ENCODE data around the gene MAP1B. TPM values are rescaled to one million over a fixed set of nuclear protein-coding genes. Genes with fewer than 3 reads are reported as not detected.

MAP1B gene
- total RNA-seq, 1 experiment from 2014 or later: 34.6 TPM

DNA sequence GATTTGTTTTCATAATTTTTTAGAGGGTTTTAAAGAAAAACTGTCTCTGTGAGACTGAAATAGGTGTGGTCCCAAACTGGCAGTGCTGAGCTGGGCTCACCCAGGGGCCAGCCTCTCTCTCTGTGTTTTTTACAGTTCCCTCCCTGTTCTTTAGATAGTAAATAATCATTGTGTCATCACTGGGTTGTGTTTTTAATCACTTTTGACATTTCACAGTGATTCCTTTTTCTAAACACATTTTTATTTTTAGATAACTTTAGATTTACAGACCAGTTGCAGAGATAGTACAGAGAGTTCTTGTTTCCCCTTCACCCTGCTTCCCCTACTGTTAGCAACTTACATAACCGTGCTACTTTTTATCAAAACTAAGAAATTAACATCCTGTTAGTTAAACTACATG is 44.4 kb downstream of the MAP1B start:
- TF ChIP-seq, protein P1, sequence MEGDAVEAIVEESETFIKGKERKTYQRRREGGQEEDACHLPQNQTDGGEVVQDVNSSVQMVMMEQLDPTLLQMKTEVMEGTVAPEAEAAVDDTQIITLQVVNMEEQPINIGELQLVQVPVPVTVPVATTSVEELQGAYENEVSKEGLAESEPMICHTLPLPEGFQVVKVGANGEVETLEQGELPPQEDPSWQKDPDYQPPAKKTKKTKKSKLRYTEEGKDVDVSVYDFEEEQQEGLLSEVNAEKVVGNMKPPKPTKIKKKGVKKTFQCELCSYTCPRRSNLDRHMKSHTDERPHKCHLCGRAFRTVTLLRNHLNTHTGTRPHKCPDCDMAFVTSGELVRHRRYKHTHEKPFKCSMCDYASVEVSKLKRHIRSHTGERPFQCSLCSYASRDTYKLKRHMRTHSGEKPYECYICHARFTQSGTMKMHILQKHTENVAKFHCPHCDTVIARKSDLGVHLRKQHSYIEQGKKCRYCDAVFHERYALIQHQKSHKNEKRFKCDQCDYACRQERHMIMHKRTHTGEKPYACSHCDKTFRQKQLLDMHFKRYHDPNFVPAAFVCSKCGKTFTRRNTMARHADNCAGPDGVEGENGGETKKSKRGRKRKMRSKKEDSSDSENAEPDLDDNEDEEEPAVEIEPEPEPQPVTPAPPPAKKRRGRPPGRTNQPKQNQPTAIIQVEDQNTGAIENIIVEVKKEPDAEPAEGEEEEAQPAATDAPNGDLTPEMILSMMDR (IDR thresholded peaks at IDR 0.05; ENCODE audit: unreplicated experiment): no peak
- Mint-ChIP-seq H3K4me1 (ENCODE audit: low read depth, unreplicated experiment) (no peaks in the 10 kb centered on the region), H3K27ac (ENCODE audit: unreplicated experiment) (no peak overlapping the region), H3K9me3 (ENCODE audit: low read depth, unreplicated experiment) (no peaks in the 10 kb centered on the region), H3K27me3 (ENCODE audit: unreplicated experiment) (no peaks in the 10 kb centered on the region), H3K36me3 (ENCODE audit: insufficient read depth, unreplicated experiment) (peaks cover 5% of the 10 kb centered on the region), H3K4me3 (ENCODE audit: low read depth, unreplicated experiment) (no peak overlapping the region)
- intact Hi-C loops (cut with micrococcal nuclease; ENCODE audit: unreplicated experiment): no loop called here
- CTCF ChIA-PET: no interaction called here
- no peak for DNase-seq
- BruUV-seq (replicated peaks): no TSS peak

- H3K27ac Mint-ChIP-seq (ENCODE audit: unreplicated experiment): no peak overlapping the region
- intact Hi-C loops (cut with micrococcal nuclease; ENCODE audit: unreplicated experiment): no loop called here
- no peaks in the 10 kb centered on the region for H3K9me3 Mint-ChIP-seq (ENCODE audit: low read depth, unreplicated experiment)
- CTCF ChIA-PET: no interaction called here
- peaks cover 5% of the 10 kb centered on the region for H3K36me3 Mint-ChIP-seq (ENCODE audit: insufficient read depth, unreplicated experiment)
- no peaks in the 10 kb centered on the region for H3K4me1 Mint-ChIP-seq (ENCODE audit: low read depth, unreplicated experiment)
- H3K4me3 Mint-ChIP-seq (ENCODE audit: low read depth, unreplicated experiment): no peak overlapping the region
- BruUV-seq (replicated peaks): no TSS peak
- TF ChIP-seq, protein P1 (IDR thresholded peaks at IDR 0.05; ENCODE audit: unreplicated experiment): no peak
- DNase-seq: no peak
- H3K27me3 Mint-ChIP-seq (ENCODE audit: unreplicated experiment): no peaks in the 10 kb centered on the region
These were observed 45.3 kb downstream of the MAP1B start for GRCh38 chr5:72152545-72152944.

- Mint-ChIP-seq H3K4me1 (ENCODE audit: low read depth, unreplicated experiment) (no peaks in the 10 kb centered on the region), H3K36me3 (ENCODE audit: insufficient read depth, unreplicated experiment) (peaks cover 5% of the 10 kb centered on the region)
- BruUV-seq (replicated peaks): no TSS peak
These were observed 46.3 kb downstream of the MAP1B start for GRCh38 chr5:72153551-72153950.

GRCh38 chr5:72154076-72154756 is 46.9 kb downstream of the MAP1B start:
- TF ChIP-seq, protein P1 (IDR thresholded peaks at IDR 0.05; ENCODE audit: unreplicated experiment): no peak
- Mint-ChIP-seq H3K9me3 (ENCODE audit: low read depth, unreplicated experiment) (no peaks in the 10 kb centered on the region), H3K27me3 (ENCODE audit: unreplicated experiment) (no peaks in the 10 kb centered on the region), H3K36me3 (ENCODE audit: insufficient read depth, unreplicated experiment) (peaks cover 5% of the 10 kb centered on the region), H3K4me3 (ENCODE audit: low read depth, unreplicated experiment) (no peak overlapping the region), H3K4me1 (ENCODE audit: low read depth, unreplicated experiment) (no peaks in the 10 kb centered on the region), H3K27ac (ENCODE audit: unreplicated experiment) (no peak overlapping the region)
- no TSS peak for BruUV-seq (replicated peaks)
- DNase-seq: no peak
- intact Hi-C loops (cut with micrococcal nuclease; ENCODE audit: unreplicated experiment): no loop called here
- CTCF ChIA-PET: no interaction called here

More at GRCh38 chr5:72153551-72153950, 46.3 kb downstream of the MAP1B start:
- no peak for DNase-seq
- TF ChIP-seq, protein P1 (IDR thresholded peaks at IDR 0.05; ENCODE audit: unreplicated experiment): no peak
- intact Hi-C loops (cut with micrococcal nuclease; ENCODE audit: unreplicated experiment): no loop called here
- no peak overlapping the region for H3K27ac Mint-ChIP-seq (ENCODE audit: unreplicated experiment)
- CTCF ChIA-PET: no interaction called here
- no peak overlapping the region for H3K4me3 Mint-ChIP-seq (ENCODE audit: low read depth, unreplicated experiment)
- H3K9me3 Mint-ChIP-seq (ENCODE audit: low read depth, unreplicated experiment): no peaks in the 10 kb centered on the region
- H3K27me3 Mint-ChIP-seq (ENCODE audit: unreplicated experiment): no peaks in the 10 kb centered on the region

All from Calu3 (cell line).